Frontal cortex (tissue), 4 donors: ENCODE data around the gene CLCN6. TPM values are rescaled to one million over a fixed set of nuclear protein-coding genes. Genes with fewer than 3 reads are reported as not detected.

Source experiments
- DNase-seq, 2 donors: peaks; one replicate each; pipeline ENCODE4 v3.0.0; 2012; ENCODE audit warnings: low spot score in 2 of 2
- FAIRE-seq: peaks from 2 replicates; lab custom pipeline; 2012; peaks lifted over from hg19 to GRCh38; lab: Jason Lieb, UNC
- total RNA-seq: library from RNA; depleted of rRNA; stranded (reverse); fragments of >200 nt; gene quantifications from one replicate; pipeline ENCODE4 v1.2.3, GENCODE V29; 2014
- donor health status: control.
- donor health status: control.
- donor health status: control.

Gene CLCN6
- total RNA-seq, 1 donor from 2014 or later = 14.7 TPM

GRCh38 chr1:11842154-11843041, 36.4 kb downstream of the CLCN6 start:
- no peak for DNase-seq
- no peak for FAIRE-seq

- DNase-seq = no peak
Measured at GRCh38 chr1:11845641-11846335, 39.8 kb downstream of the CLCN6 start.

GRCh38 chr1:11847667-11848372, 41.8 kb downstream of the CLCN6 start, which contains the start of gene NPPA:
NPPA (minus strand) TSS chr1:11847783; CDS start chr1:11847684, 99 bp downstream.
- FAIRE-seq (no peak), DNase-seq (peak in 1 of 2 donors; percentile 48)

More at GRCh38 chr1:11845641-11846335, 39.8 kb downstream of the CLCN6 start:
- FAIRE-seq = no peak

GRCh38 chr1:11848373-11848700, 42.3 kb downstream of the CLCN6 start:
- FAIRE-seq (no peak), DNase-seq (no peak)

- no peak for DNase-seq
- FAIRE-seq = no peak
Measured at GRCh38 chr1:11850156-11850555, 44.2 kb downstream of the CLCN6 start.

GRCh38 chr1:11851180-11851579, 45.2 kb downstream of the CLCN6 start:
- FAIRE-seq (no peak), DNase-seq (no peak)

- FAIRE-seq = no peak
- no peak for DNase-seq
Measured at GRCh38 chr1:11854519-11854918, 48.5 kb downstream of the CLCN6 start.

GRCh38 chr1:11855430-11855829, 49.4 kb downstream of the CLCN6 start:
- no peak for FAIRE-seq
- DNase-seq = no peak

- FAIRE-seq (no peak), DNase-seq (no peak)
Measured at GRCh38 chr1:11856698-11857097, 50.7 kb downstream of the CLCN6 start.

- no peak for FAIRE-seq
Measured at GRCh38 chr1:11857164-11857851, 51.3 kb downstream of the CLCN6 start.

GRCh38 chr1:11858158-11858557, 52.2 kb downstream of the CLCN6 start:
- no peak for DNase-seq
- no peak for FAIRE-seq

More at GRCh38 chr1:11857164-11857851, 51.3 kb downstream of the CLCN6 start:
- no peak for DNase-seq

- FAIRE-seq (no peak), DNase-seq (no peak)
Measured at GRCh38 chr1:11858613-11858967, 52.6 kb downstream of the CLCN6 start, which contains the start of gene NPPB. NPPB (minus strand) TSS chr1:11858945; CDS start chr1:11858833, 112 bp downstream.

- FAIRE-seq (no peak), DNase-seq (peak; percentile 31 to 59)
Measured at GRCh38 chr1:11858968-11859871, 53.2 kb downstream of the CLCN6 start.

GRCh38 chr1:11860083-11860482, 54.1 kb downstream of the CLCN6 start:
- DNase-seq = no peak
- no peak for FAIRE-seq

GRCh38 chr1:11860587-11860986, 54.6 kb downstream of the CLCN6 start:
- FAIRE-seq = no peak
- DNase-seq = no peak

GRCh38 chr1:11862890-11863289, 56.9 kb downstream of the CLCN6 start:
- FAIRE-seq = no peak
- DNase-seq = no peak

- FAIRE-seq = no peak
- no peak for DNase-seq
Measured at GRCh38 chr1:11868331-11868980, 62.5 kb downstream of the CLCN6 start.

- no peak for FAIRE-seq
Measured at GRCh38 chr1:11869104-11869503, 63.1 kb downstream of the CLCN6 start.

More at GRCh38 chr1:11869104-11869503, 63.1 kb downstream of the CLCN6 start:
- no peak for DNase-seq
